Measurements from ENCODE around the gene PRUNE1. TPM values are rescaled to one million over a fixed set of nuclear protein-coding genes. Genes with fewer than 3 reads are reported as not detected.

Gene PRUNE1
- polyA plus RNA-seq, 2 of the 4 experiments (the other 2 are of a cell fraction), result 11.9 to 27.5 TPM

GRCh38 chr1:151070474-151071276 is 62.4 kb downstream of the PRUNE1 start, which contains the start of gene GABPB2:
TSS of gene GABPB2 (plus strand) at chr1:151070761. CDS start at chr1:151088190, 17,429 bp downstream.
- ATAC-seq, result peak; percentile 94 to 95
- no peak for FAIRE-seq
- TF ChIP-seq MYC (IDR thresholded peaks at IDR 0.05; ENCODE audit: borderline replicate concordance, low read length), result peak; percentile 93
- TF ChIP-seq USF2 (IDR thresholded peaks at IDR 0.05), result no peak; the same call in 1 of the 2 replicates
- peak; percentile 96 for TF ChIP-seq PBX3 (IDR thresholded peaks at IDR 0.05)
- TF ChIP-seq POLR2A (IDR thresholded peaks at IDR 0.05; ENCODE audit: low read length), result peak; percentile 77
- TF ChIP-seq SMC3 (IDR thresholded peaks at IDR 0.05), result peak; percentile 50; the same call in 1 of the 3 replicates
- TF ChIP-seq KDM1A (IDR thresholded peaks at IDR 0.05; ENCODE audit: low read depth), result 0 out of 2 replicates have a peak, but pooled peaks have one; percentile 17
- peak; percentile 45; the same call in 1 of the 2 replicates for TF ChIP-seq GATA3 (IDR thresholded peaks at IDR 0.05; ENCODE audit: borderline replicate concordance)
- no peak for TF ChIP-seq ZC3H11A (IDR thresholded peaks at IDR 0.05)
- TF ChIP-seq EHMT2 (IDR thresholded peaks at IDR 0.05; ENCODE audit: low read depth), result no peak
- TF ChIP-seq NR3C1 (IDR thresholded peaks at IDR 0.05), result no peak
- peak; percentile 71 for TF ChIP-seq PHF8 (IDR thresholded peaks at IDR 0.05; ENCODE audit: borderline replicate concordance, low read depth)
- TF ChIP-seq TP53 (CRISPR knock-in tag; IDR thresholded peaks at IDR 0.05), result peak; percentile 44; the same call in 1 of the 2 replicates
- TF ChIP-seq REST (IDR thresholded peaks at IDR 0.05), result peak; percentile 22; the same call in 1 of the 2 replicates
- TF ChIP-seq RFX5 (IDR thresholded peaks at IDR 0.05), result peak; percentile 61; the same call in 1 of the 2 replicates
- TF ChIP-seq FOSL2 (IDR thresholded peaks at IDR 0.05), result no peak
- peak; percentile 73 for TF ChIP-seq FOSL2 (CRISPR knock-in tag; IDR thresholded peaks at IDR 0.05)
- no peak for TF ChIP-seq EP300 (IDR thresholded peaks at IDR 0.05)
- peak; percentile 57; the same call in 1 of the 2 replicates for TF ChIP-seq FOXS1 (CRISPR knock-in tag; IDR thresholded peaks at IDR 0.05)
- peak; percentile 27 for TF ChIP-seq MAFK (IDR thresholded peaks at IDR 0.05; ENCODE audit: partially characterized antibody)
- TF ChIP-seq MAX (IDR thresholded peaks at IDR 0.05), result peak; percentile 86
- no peak for TF ChIP-seq HEYL (CRISPR knock-in tag; IDR thresholded peaks at IDR 0.05)
- peak; percentile 44 to 56; a peak in 3 of 5 replicates for TF ChIP-seq RAD21 (conservative IDR thresholded peaks at IDR 0.05 in 1 of 2, IDR thresholded peaks at IDR 0.05 in 1 of 2)
- peak; percentile 78; the same call in 2 of the 3 replicates for TF ChIP-seq BCL3 (IDR thresholded peaks at IDR 0.05)
- TF ChIP-seq CHD2 (IDR thresholded peaks at IDR 0.05; ENCODE audit: low read length, partially characterized antibody), result peak; percentile 63
- no peak; the same call in 1 of the 2 replicates for TF ChIP-seq MAZ (IDR thresholded peaks at IDR 0.05; ENCODE audit: borderline replicate concordance, low read depth, low read length)
- TF ChIP-seq HMGXB4 (CRISPR knock-in tag; IDR thresholded peaks at IDR 0.05; ENCODE audit: borderline replicate concordance), result peak; percentile 92; the same call in 1 of the 2 replicates
- peak; percentile 91 for TF ChIP-seq E2F6 (IDR thresholded peaks at IDR 0.05; ENCODE audit: borderline replicate concordance, low read depth)
- TF ChIP-seq ATOH8 (CRISPR knock-in tag; IDR thresholded peaks at IDR 0.05; ENCODE audit: low read depth), result peak; percentile 34

More at GRCh38 chr1:151070474-151071276, 62.4 kb downstream of the PRUNE1 start, which contains the start of gene GABPB2:
- Histone ChIP-seq H3K27ac (peak within 1 kb of the TSS; percentile 94 to 99), H3K4me3 (peak within 1 kb of the TSS; percentile 74), H3K4me1 (peaks cover 15% of the 10 kb centered on the region), H3K9me3 (no peaks in the 10 kb centered on the region), H3K4me2 (peak within 1 kb of the TSS; percentile 84)
- ChIA-PET POLR2A (interaction anchor here (0.5 to 1.8 kb wide), 10 partner anchors 9 to 267 kb away, joined by 3 to 11 read pairs (median 4); partner anchors contain the start of genes C1orf56, CDC42SE1, MLLT11 and VPS72), CTCF (interaction anchor here (0.5 to 8.8 kb wide), 26 partner anchors 11 to 182 kb away, joined by 3 to 86 read pairs (median 6); partner anchors contain the start of genes BNIPL, C1orf56, CDC42SE1 and MLLT11)
- DNase-seq (ENCODE audit: low read depth in 1 of 2, low spot score in 1 of 2), result peak; percentile 89 to 97
- WGBS (ENCODE audit: missing lambda C conversion rate), result 1% methylated on average over 42 of the region's 50 CpGs
